ENCODE data around the gene GRPEL1. TPM values are rescaled to one million over a fixed set of nuclear protein-coding genes. Genes with fewer than 3 reads are reported as not detected.

The GRPEL1 gene
- total RNA-seq, 1 experiment from 2014 or later: 78.2 TPM

GRCh38 chr4:7025040-7025602 is 42.7 kb downstream of the GRPEL1 start:
- H3K4me3 ChIP-seq (ENCODE audit: low read depth, low read length, poor library complexity, severe bottlenecking): no peak overlapping the region
- no peaks in the 10 kb centered on the region for H3K4me1 ChIP-seq (ENCODE audit: insufficient read depth, low read length, poor library complexity, severe bottlenecking)
- no peak overlapping the region for H3K27ac ChIP-seq (ENCODE audit: low read depth, low read length, poor library complexity, severe bottlenecking)
- ChIA-PET CTCF (no interaction called here), POLR2A (ENCODE audit: low non-redundant PET) (no interaction called here)
- no peaks in the 10 kb centered on the region for H3K27me3 ChIP-seq (replicated peaks; ENCODE audit: insufficient read depth, low read depth, low read length, poor library complexity)
- BruUV-seq (replicated peaks): no TSS peak
- DNase-seq (ENCODE audit: low spot score): no peak
- H3K9me3 ChIP-seq (ENCODE audit: low read depth, low read length, poor library complexity, severe bottlenecking): no peaks in the 10 kb centered on the region
- intact Hi-C loops (cut with micrococcal nuclease; ENCODE audit: unreplicated experiment): no loop called here
- peaks cover 3% of the 10 kb centered on the region for H3K36me3 ChIP-seq (ENCODE audit: insufficient read depth, low read length, poor library complexity, severe bottlenecking)
- no peak for TF ChIP-seq CTCF (conservative IDR thresholded peaks at IDR 0.05; ENCODE audit: low read depth, low read length)
- TF ChIP-seq EZH2 (IDR thresholded peaks at IDR 0.05; ENCODE audit: borderline replicate concordance, low read depth, low read length, poor library complexity, severe bottlenecking): no peak

GRCh38 chr4:7024336-7024890 is 43.5 kb downstream of the GRPEL1 start:
- CTCF ChIA-PET: no interaction called here
- intact Hi-C loops (cut with micrococcal nuclease; ENCODE audit: unreplicated experiment): no loop called here
- H3K36me3 ChIP-seq (ENCODE audit: insufficient read depth, low read length, poor library complexity, severe bottlenecking): peaks cover 3% of the 10 kb centered on the region
- H3K27me3 ChIP-seq (replicated peaks; ENCODE audit: insufficient read depth, low read depth, low read length, poor library complexity): no peaks in the 10 kb centered on the region
- POLR2A ChIA-PET (ENCODE audit: low non-redundant PET): no interaction called here
- TF ChIP-seq CTCF (conservative IDR thresholded peaks at IDR 0.05; ENCODE audit: low read depth, low read length): no peak
- no peak for TF ChIP-seq EZH2 (IDR thresholded peaks at IDR 0.05; ENCODE audit: borderline replicate concordance, low read depth, low read length, poor library complexity, severe bottlenecking)
- no peaks in the 10 kb centered on the region for H3K4me1 ChIP-seq (ENCODE audit: insufficient read depth, low read length, poor library complexity, severe bottlenecking)
- no peak overlapping the region for H3K4me3 ChIP-seq (ENCODE audit: low read depth, low read length, poor library complexity, severe bottlenecking)
- H3K27ac ChIP-seq (ENCODE audit: low read depth, low read length, poor library complexity, severe bottlenecking): no peak overlapping the region
- no peak for DNase-seq (ENCODE audit: low spot score)
- H3K9me3 ChIP-seq (ENCODE audit: low read depth, low read length, poor library complexity, severe bottlenecking): no peaks in the 10 kb centered on the region
- BruUV-seq (replicated peaks): no TSS peak

- POLR2A ChIA-PET (ENCODE audit: low non-redundant PET): no interaction called here
- H3K36me3 ChIP-seq (ENCODE audit: insufficient read depth, low read length, poor library complexity, severe bottlenecking): peaks cover 3% of the 10 kb centered on the region
- no peaks in the 10 kb centered on the region for H3K27me3 ChIP-seq (replicated peaks; ENCODE audit: insufficient read depth, low read depth, low read length, poor library complexity)
- no peaks in the 10 kb centered on the region for H3K4me1 ChIP-seq (ENCODE audit: insufficient read depth, low read length, poor library complexity, severe bottlenecking)
- H3K27ac ChIP-seq (ENCODE audit: low read depth, low read length, poor library complexity, severe bottlenecking): no peak overlapping the region
- BruUV-seq (replicated peaks): no TSS peak
- H3K4me3 ChIP-seq (ENCODE audit: low read depth, low read length, poor library complexity, severe bottlenecking): no peak overlapping the region
- TF ChIP-seq EZH2 (IDR thresholded peaks at IDR 0.05; ENCODE audit: borderline replicate concordance, low read depth, low read length, poor library complexity, severe bottlenecking) (no peak), CTCF (conservative IDR thresholded peaks at IDR 0.05; ENCODE audit: low read depth, low read length) (no peak)
- intact Hi-C loops (cut with micrococcal nuclease; ENCODE audit: unreplicated experiment): no loop called here
- DNase-seq (ENCODE audit: low spot score): no peak
- H3K9me3 ChIP-seq (ENCODE audit: low read depth, low read length, poor library complexity, severe bottlenecking): no peaks in the 10 kb centered on the region
- CTCF ChIA-PET: no interaction called here
These were observed 44.0 kb downstream of the GRPEL1 start for GRCh38 chr4:7023901-7024300.
